DMS79 treated with DMSO at 0.1 percent for 48 hours (cell line): ENCODE measurements around the gene HLA-DMA.

ENCODE experiments used
- DNase-seq: peaks from one replicate; lab custom pipeline; 2025; lab: John Stamatoyannopoulos, UW

The HLA-DMA gene

GRCh38 chr6:32974541-32975308, 21.8 kb upstream of the HLA-DMA start:
- no peak for DNase-seq

- DNase-seq, result peak; percentile 36
Observed at GRCh38 chr6:32974016-32974333, 21.1 kb upstream of the HLA-DMA start.

- DNase-seq, result peak; percentile 6
Observed at GRCh38 chr6:32973144-32974015, 20.5 kb upstream of the HLA-DMA start.

GRCh38 chr6:32972353-32973143, 19.7 kb upstream of the HLA-DMA start:
- DNase-seq, result no peak

GRCh38 chr6:32971581-32972352, 18.9 kb upstream of the HLA-DMA start:
- DNase-seq, result peak; percentile 99

GRCh38 chr6:32971242-32971580, 18.3 kb upstream of the HLA-DMA start:
- no peak for DNase-seq

- DNase-seq, result peak; percentile 82
Observed at GRCh38 chr6:32970413-32971241, 17.7 kb upstream of the HLA-DMA start.

GRCh38 chr6:32969685-32970412, 17.0 kb upstream of the HLA-DMA start:
- peak; percentile 68 for DNase-seq

- peak; percentile 79 for DNase-seq
Observed at GRCh38 chr6:32968867-32969684, 16.2 kb upstream of the HLA-DMA start.

- DNase-seq, result peak; percentile 93
Observed at GRCh38 chr6:32968093-32968866, 15.4 kb upstream of the HLA-DMA start, which contains the start of gene BRD2. TSS of gene BRD2 (plus strand) at chr6:32968594. CDS start at chr6:32972899, 4,305 bp downstream.

- peak; percentile 67 for DNase-seq
Observed at GRCh38 chr6:32967151-32968091, 14.5 kb upstream of the HLA-DMA start.

- DNase-seq, result no peak
Observed at GRCh38 chr6:32964776-32965175, 11.9 kb upstream of the HLA-DMA start.

- DNase-seq, result no peak
Observed at GRCh38 chr6:32963866-32964265, 11.0 kb upstream of the HLA-DMA start.

- DNase-seq, result no peak
Observed at GRCh38 chr6:32962213-32962826, 9.4 kb upstream of the HLA-DMA start.

- DNase-seq, result no peak
Observed at GRCh38 chr6:32960563-32960962, 7.7 kb upstream of the HLA-DMA start.

- no peak for DNase-seq
Observed at GRCh38 chr6:32956176-32956575, 3.3 kb upstream of the HLA-DMA start.
